HCT116 (cell line): ENCODE data around the gene CLN6.
"Not testable (repeated sequence)": the region's sequence is repeated elsewhere in the genome, so short reads cannot be mapped to it uniquely, and the experiment has no call there.

ENCODE experiments used
- CTCF ChIP-seq, 3 experiments: fragments of 200-600 bp in 1 of 3; sonication (generic) in 1 of 3; IDR thresholded peaks in 2 of 3; conservative IDR thresholded peaks in 1 of 3; 2 replicates each; pipeline ENCODE4 v1.5.1; 2012 to 2017; ENCODE audit warnings: low read depth in 2 of 3, low read length in 2 of 3, antibody characterized with exemption in 1 of 3, borderline replicate concordance in 1 of 3, control low read depth in 1 of 3, mild to moderate bottlenecking in 1 of 3, mixed read lengths in 1 of 3, mixed run types in 1 of 3, moderate library complexity in 1 of 3; ENCODE audit not compliant: insufficient read depth in 1 of 3
- EGR1 ChIP-seq: IDR thresholded peaks from 2 replicates; pipeline ENCODE4 v1.6.1; 2012; ENCODE audit warnings: low read depth
- ELF1 ChIP-seq: IDR thresholded peaks from 2 replicates; pipeline ENCODE4 v1.6.1; 2012; ENCODE audit warnings: low read depth, borderline replicate concordance
- EZH2phosphoT487 ChIP-seq: fragments of 200-600 bp; IDR thresholded peaks from 2 replicates; pipeline ENCODE4 v1.6.1; 2018; ENCODE audit warnings: antibody characterized with exemption, borderline replicate concordance
- POLR2A ChIP-seq: IDR thresholded peaks from 2 replicates; pipeline ENCODE4 v1.7.0; 2011; ENCODE audit warnings: borderline replicate concordance; ENCODE audit not compliant: insufficient read depth, insufficient read length; ENCODE audit errors: extremely low read depth
- POLR2AphosphoS5 ChIP-seq: IDR thresholded peaks from 2 replicates; pipeline ENCODE4 v1.6.1; 2011; ENCODE audit warnings: mild to moderate bottlenecking, low read depth, low read length, moderate library complexity
- RAD21 ChIP-seq: IDR thresholded peaks from 2 replicates; pipeline ENCODE4 v1.6.1; 2012; ENCODE audit warnings: low read depth, mild to moderate bottlenecking
- YY1 ChIP-seq: IDR thresholded peaks from 2 replicates; pipeline ENCODE4 v1.6.1; 2011; ENCODE audit warnings: low read length, low read depth, moderate library complexity, mild to moderate bottlenecking; ENCODE audit not compliant: insufficient replicate concordance; ENCODE audit errors: extremely low read depth
- ZBTB33 ChIP-seq: IDR thresholded peaks from 2 replicates; pipeline ENCODE4 v1.6.1; 2011; ENCODE audit warnings: mild to moderate bottlenecking, low read length, moderate library complexity; ENCODE audit not compliant: insufficient replicate concordance; ENCODE audit errors: extremely low read depth

- not testable (repeated sequence) for TF ChIP-seq ZBTB33; CTCF (IDR thresholded peaks at IDR 0.05 in 2 of 3, conservative IDR thresholded peaks at IDR 0.05 in 1 of 3; ENCODE audit: borderline replicate concordance in 1 of 3, insufficient read depth in 1 of 3, low read depth in 2 of 3, low read length in 2 of 3); EGR1; POLR2A; POLR2AphosphoS5; YY1; EZH2phosphoT487; RAD21; ELF1
These were observed 57.5 kb downstream of the CLN6 start for GRCh38 chr15:68172037-68172436.
